Activated CD8-positive, alpha-beta T cell treated with anti-CD3 and anti-CD28 coated beads, Interleukin-2, amount 10 ng/mL, durations not matched to agents 7 days and 5 days (primary cell): Measurements from ENCODE around the gene SGK1. TPM values are rescaled to one million over a fixed set of nuclear protein-coding genes. Genes with fewer than 3 reads are reported as not detected.
A peak's percentile ranks its signal among the peaks of the same experiment; 100 is the strongest.

Source experiments
- ATAC-seq: fragments of 150-1000 bp; cut with Tn5 transposase; one replicate; pipeline ENCODE4 v1.10.0; 2021; ENCODE audit warnings: moderate library complexity
- CTCF ChIA-PET: fragments of 350-600 bp; sonication (Branson Sonifier 250); formaldehyde crosslinking; loops from one replicate; lab custom pipeline; 2021; ENCODE audit warnings: antibody characterized with exemption; lab: Charles Lee
- POLR2A ChIA-PET: fragments of 350-600 bp; sonication (Branson Sonifier 250); formaldehyde crosslinking; loops from one replicate; lab custom pipeline; 2021; ENCODE audit warnings: antibody characterized with exemption; lab: Charles Lee
- DNase-seq: peaks from one replicate; pipeline ENCODE4 v3.0.0-alpha.2; 2020
- H3K27ac Mint-ChIP-seq: one replicate; pipeline ENCODE4 v1.8.0; 2021; ENCODE audit warnings: mild to moderate bottlenecking, mixed read lengths
- H3K27me3 Mint-ChIP-seq: one replicate; pipeline ENCODE4 v1.8.0; 2021; ENCODE audit warnings: low read depth, mixed read lengths
- H3K36me3 Mint-ChIP-seq: one replicate; pipeline ENCODE4 v1.8.0; 2021; ENCODE audit warnings: low read depth, mixed read lengths
- H3K4me1 Mint-ChIP-seq: one replicate; pipeline ENCODE4 v1.8.0; 2021; ENCODE audit warnings: low read depth, mixed read lengths
- H3K4me3 Mint-ChIP-seq: one replicate; pipeline ENCODE4 v1.8.0; 2021; ENCODE audit warnings: mild to moderate bottlenecking, mixed read lengths
- H3K9me3 Mint-ChIP-seq: one replicate; pipeline ENCODE4 v1.8.0; 2022; ENCODE audit warnings: mixed read lengths; ENCODE audit not compliant: insufficient read depth
- total RNA-seq, 2 experiments: library from RNA; stranded (reverse); gene quantifications; one replicate each; pipeline ENCODE4 v1.2.3, GENCODE V29; 2021

The SGK1 gene
- total RNA-seq, 2 experiments from 2014 or later = 21.2 to 23.2 TPM

DNA sequence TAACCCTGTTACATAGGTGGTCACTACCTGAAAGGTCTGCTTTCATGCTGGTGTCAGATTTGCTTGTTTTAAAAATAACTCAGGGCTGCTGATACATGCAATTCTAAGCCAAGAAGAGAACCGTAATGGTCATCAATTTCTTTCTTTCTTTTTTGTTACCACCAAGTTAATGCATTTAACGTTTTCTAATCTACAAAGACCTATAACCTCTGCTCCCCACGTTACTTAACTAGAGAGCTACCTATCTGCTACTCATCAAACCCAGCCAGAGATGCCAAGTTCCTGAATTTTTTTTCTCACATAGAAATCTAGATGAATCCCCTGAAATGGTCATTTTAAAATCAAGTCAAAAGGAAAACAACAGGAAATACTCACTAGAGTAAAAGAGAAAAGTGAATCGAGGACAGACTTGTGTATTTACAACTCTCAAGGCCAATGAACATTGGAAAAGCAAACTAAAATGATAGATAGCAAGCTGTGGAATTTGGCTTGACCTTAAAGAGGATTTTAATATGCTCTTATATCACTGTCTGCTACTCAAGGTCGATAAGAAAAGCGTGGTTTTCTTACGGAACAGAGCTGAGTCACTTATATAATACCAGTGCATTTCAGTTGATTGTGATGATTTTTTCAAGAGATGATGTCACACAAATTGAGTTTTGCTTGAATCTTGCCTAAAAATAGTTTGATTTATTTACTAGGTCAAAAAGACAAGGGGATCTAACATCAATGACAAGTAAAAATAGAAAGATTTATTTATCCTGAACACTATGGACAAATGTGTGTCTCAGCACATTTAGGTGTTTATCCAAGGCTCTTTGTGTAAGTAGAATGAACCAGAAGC, 67.9 kb downstream of the SGK1 start:
- DNase-seq = no peak
- ChIA-PET POLR2A (interaction anchor here (0.6 kb wide), 1 partner anchor 272 kb away, joined by 4 read pairs; no protein-coding TSS in a partner anchor), CTCF (interaction anchor here (0.9 to 2.2 kb wide), 4 partner anchors 11 to 72 kb away, joined by 3 to 5 read pairs (median 4); no protein-coding TSS in a partner anchor)
- Mint-ChIP-seq H3K27ac (peak overlapping the region; percentile 37), H3K4me3 (no peak overlapping the region), H3K36me3 (peaks cover 19% of the 10 kb centered on the region), H3K9me3 (peaks cover 14% of the 10 kb centered on the region), H3K4me1 (peaks cover 56% of the 10 kb centered on the region), H3K27me3 (no peaks in the 10 kb centered on the region)
- ATAC-seq = no peak

- peaks cover 22% of the 10 kb centered on the region for H3K36me3 Mint-ChIP-seq
- H3K9me3 Mint-ChIP-seq = peaks cover 14% of the 10 kb centered on the region
- H3K27ac Mint-ChIP-seq = peak overlapping the region; percentile 61
- no peaks in the 10 kb centered on the region for H3K27me3 Mint-ChIP-seq
- ChIA-PET POLR2A (no interaction called here), CTCF (interaction anchor here (1.4 to 2.2 kb wide), 3 partner anchors 12 to 72 kb away, joined by 3 to 5 read pairs (median 5); no protein-coding TSS in a partner anchor)
- ATAC-seq = no peak
- peaks cover 60% of the 10 kb centered on the region for H3K4me1 Mint-ChIP-seq
- DNase-seq = no peak
- H3K4me3 Mint-ChIP-seq = no peak overlapping the region
Observed at GRCh38 chr6:134249239-134249758, 68.6 kb downstream of the SGK1 start.

GRCh38 chr6:134247844-134248580, 69.9 kb downstream of the SGK1 start:
- ChIA-PET CTCF (interaction anchor here (0.5 to 2.2 kb wide), 5 partner anchors 13 to 718 kb away, joined by 3 to 8 read pairs (median 5); no protein-coding TSS in a partner anchor), POLR2A (interaction anchor here (1.0 to 1.2 kb wide), 2 partner anchors 25 to 74 kb away, joined by 3 to 4 read pairs; no protein-coding TSS in a partner anchor)
- no peak for ATAC-seq
- Mint-ChIP-seq H3K27ac (peak overlapping the region; percentile 87), H3K9me3 (peaks cover 14% of the 10 kb centered on the region), H3K4me1 (peaks cover 64% of the 10 kb centered on the region), H3K27me3 (no peaks in the 10 kb centered on the region), H3K36me3 (peaks cover 25% of the 10 kb centered on the region), H3K4me3 (peak overlapping the region; percentile 40)
- DNase-seq = no peak

- peaks cover 25% of the 10 kb centered on the region for H3K36me3 Mint-ChIP-seq
- H3K27me3 Mint-ChIP-seq = no peaks in the 10 kb centered on the region
- H3K4me1 Mint-ChIP-seq = peaks cover 64% of the 10 kb centered on the region
- DNase-seq (peak; percentile 86), ATAC-seq (peak; percentile 89)
- ChIA-PET POLR2A (interaction anchor here (1.0 to 1.2 kb wide), 2 partner anchors 25 to 73 kb away, joined by 3 to 4 read pairs; no protein-coding TSS in a partner anchor), CTCF (interaction anchor here (1.0 to 1.4 kb wide), 4 partner anchors 36 to 393 kb away, joined by 3 to 8 read pairs (median 4); no protein-coding TSS in a partner anchor)
- peaks cover 14% of the 10 kb centered on the region for H3K9me3 Mint-ChIP-seq
- peak overlapping the region; percentile 52 for H3K4me3 Mint-ChIP-seq
- peak overlapping the region; percentile 87 for H3K27ac Mint-ChIP-seq
Observed at GRCh38 chr6:134247231-134247833, 70.6 kb downstream of the SGK1 start.

DNA sequence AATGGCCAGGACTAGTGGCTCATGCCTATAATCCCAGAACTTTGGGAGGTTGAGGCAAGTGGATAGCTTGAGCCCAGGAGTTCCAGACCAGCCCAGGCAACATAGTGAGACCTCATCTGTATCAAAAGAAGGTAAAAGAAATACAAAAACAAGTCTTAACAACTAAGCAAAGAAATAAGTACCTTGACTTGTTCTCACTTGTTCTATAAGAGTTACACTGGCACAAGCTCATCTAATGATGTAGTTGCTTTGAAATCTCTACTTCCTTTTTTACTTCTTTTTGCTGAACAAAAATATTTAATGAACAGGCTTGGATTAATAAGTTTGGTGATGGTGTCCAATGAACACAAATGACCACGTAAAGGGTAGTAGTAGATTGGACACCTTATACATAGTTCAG, 72.2 kb downstream of the SGK1 start:
- Mint-ChIP-seq H3K4me1 (peaks cover 72% of the 10 kb centered on the region), H3K4me3 (no peak overlapping the region), H3K9me3 (peaks cover 17% of the 10 kb centered on the region), H3K27me3 (no peaks in the 10 kb centered on the region), H3K27ac (peak overlapping the region; percentile 46), H3K36me3 (peaks cover 29% of the 10 kb centered on the region)
- ChIA-PET POLR2A (interaction anchor here (0.8 kb wide), 1 partner anchor 42 kb away, joined by 3 read pairs; no protein-coding TSS in a partner anchor), CTCF (no interaction called here)
- ATAC-seq (no peak), DNase-seq (no peak)

- POLR2A ChIA-PET = no interaction called here
- ATAC-seq (no peak), DNase-seq (no peak)
- CTCF ChIA-PET = no interaction called here
- H3K36me3 Mint-ChIP-seq = peaks cover 27% of the 10 kb centered on the region
- H3K27me3 Mint-ChIP-seq = no peaks in the 10 kb centered on the region
- no peak overlapping the region for H3K4me3 Mint-ChIP-seq
- H3K9me3 Mint-ChIP-seq = peaks cover 17% of the 10 kb centered on the region
- peak overlapping the region; percentile 27 for H3K27ac Mint-ChIP-seq
- H3K4me1 Mint-ChIP-seq = peaks cover 72% of the 10 kb centered on the region
Observed at GRCh38 chr6:134245041-134245440, 72.9 kb downstream of the SGK1 start.

DNA sequence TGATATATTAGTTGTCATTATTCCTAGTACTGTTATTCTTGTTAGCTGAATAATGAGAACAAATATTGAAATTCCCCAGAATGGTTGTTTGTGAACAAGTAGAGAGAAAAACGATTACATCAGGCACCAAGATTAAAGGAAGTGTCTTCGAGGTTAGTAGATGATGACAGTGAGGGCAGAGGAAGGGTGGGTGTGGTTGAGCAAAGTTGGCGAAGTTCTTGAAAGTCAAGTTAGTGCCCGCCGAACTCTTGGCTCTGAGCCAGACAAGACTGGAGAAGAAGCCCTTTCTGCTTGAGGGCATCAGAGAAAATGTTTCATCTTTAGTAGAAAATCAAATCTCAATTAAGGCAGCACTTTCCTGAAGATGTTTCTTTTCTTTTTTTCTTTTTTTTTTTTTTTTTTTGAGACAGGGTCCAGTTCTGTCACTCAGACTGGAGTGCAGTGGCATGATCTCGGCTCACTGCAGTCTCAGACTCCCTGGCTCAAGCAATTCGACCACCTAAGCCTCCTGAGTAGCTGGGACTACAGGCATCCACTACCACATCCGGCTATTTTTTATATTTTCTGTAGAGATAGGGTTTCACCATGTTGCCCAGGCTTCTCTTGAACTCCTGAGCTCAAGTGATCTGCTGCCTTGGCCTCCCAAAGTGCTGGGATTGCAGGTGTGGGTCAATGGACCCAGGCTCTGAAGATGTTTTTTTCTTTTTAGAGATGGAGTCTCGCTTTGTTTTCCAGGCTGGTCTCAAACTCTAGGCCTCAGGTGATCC, 77.1 kb downstream of the SGK1 start:
- H3K36me3 Mint-ChIP-seq = peaks cover 23% of the 10 kb centered on the region
- POLR2A ChIA-PET = no interaction called here
- CTCF ChIA-PET = interaction anchor here (1.0 kb wide), 1 partner anchor 396 kb away, joined by 3 read pairs; no protein-coding TSS in a partner anchor

DNA sequence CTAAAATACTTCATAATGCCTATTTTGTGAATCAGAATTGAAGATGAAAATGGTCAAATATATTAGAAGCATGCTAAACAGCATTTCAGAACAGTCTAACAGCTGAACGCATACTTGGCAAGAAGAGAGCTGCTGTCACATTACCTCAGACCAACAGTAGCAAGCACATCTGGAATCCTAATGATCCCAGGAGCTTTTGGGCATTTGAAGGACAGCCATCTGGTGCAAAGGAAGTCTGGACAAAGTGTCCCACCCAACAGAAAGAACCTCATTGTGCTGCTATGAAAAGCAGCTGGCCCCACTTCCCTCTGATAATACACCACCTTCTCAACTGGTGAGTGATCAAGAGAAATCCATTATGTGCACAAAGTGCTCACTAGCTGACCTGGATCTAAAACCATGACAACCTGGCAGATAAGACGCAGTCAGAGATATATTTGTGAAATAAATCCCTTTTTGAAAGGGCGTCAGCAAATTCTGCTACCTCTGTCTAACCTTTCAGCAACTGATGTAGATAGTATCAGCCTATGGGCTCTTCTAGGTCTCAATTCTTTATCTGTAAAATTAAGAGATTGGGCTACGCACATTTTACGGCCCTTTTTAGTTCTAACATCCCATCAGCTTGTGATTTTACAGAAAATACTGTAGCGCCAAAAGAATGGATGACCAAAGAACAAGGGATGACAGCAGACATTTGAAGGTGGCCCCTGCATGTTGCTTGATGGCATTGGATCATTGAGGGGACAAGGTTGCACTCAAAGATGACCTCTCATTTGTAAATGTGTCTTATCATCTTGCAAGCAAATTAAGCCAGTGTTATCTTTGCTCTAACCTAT, 78.7 kb downstream of the SGK1 start:
- peaks cover 63% of the 10 kb centered on the region for H3K4me1 Mint-ChIP-seq
- no peaks in the 10 kb centered on the region for H3K27me3 Mint-ChIP-seq
- peak overlapping the region; percentile 97 for H3K27ac Mint-ChIP-seq
- peaks cover 20% of the 10 kb centered on the region for H3K36me3 Mint-ChIP-seq
- no peak overlapping the region for H3K4me3 Mint-ChIP-seq
- DNase-seq = no peak
- POLR2A ChIA-PET = interaction anchor here (0.6 kb wide), 1 partner anchor 48 kb away, joined by 3 read pairs; no protein-coding TSS in a partner anchor
- CTCF ChIA-PET = no interaction called here
- ATAC-seq = no peak
- peaks cover 11% of the 10 kb centered on the region for H3K9me3 Mint-ChIP-seq

More for the DNA sequence above, 77.1 kb downstream of the SGK1 start:
- DNase-seq = peak; percentile 85
- Mint-ChIP-seq H3K27me3 (no peaks in the 10 kb centered on the region), H3K9me3 (peaks cover 11% of the 10 kb centered on the region), H3K27ac (peak overlapping the region; percentile 97), H3K4me1 (peaks cover 68% of the 10 kb centered on the region), H3K4me3 (peak overlapping the region; percentile 54)
- peak; percentile 84 for ATAC-seq

DNA sequence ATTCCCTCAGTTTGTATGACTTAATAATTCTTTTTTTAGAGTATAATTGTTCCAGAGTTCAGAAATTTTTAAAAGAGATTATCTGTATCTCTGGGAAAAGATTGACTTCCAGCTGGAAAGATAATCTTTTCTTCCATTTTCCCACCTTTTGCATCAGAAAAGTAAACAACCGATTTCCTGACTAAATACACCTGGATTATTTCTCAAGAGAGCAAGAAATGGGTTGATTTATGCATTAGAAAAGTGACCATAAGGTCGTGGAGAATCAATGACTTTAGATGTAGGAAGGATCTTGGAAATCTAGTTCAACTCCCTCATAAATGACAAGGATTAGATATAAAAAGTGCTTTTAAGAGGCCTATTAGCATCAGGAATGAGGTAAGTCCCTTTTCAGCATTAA, 79.9 kb downstream of the SGK1 start:
- no peak for DNase-seq
- POLR2A ChIA-PET = interaction anchor here (1.0 kb wide), 1 partner anchor 60 kb away, joined by 3 read pairs; no protein-coding TSS in a partner anchor
- H3K27me3 Mint-ChIP-seq = no peaks in the 10 kb centered on the region
- peaks cover 61% of the 10 kb centered on the region for H3K4me1 Mint-ChIP-seq
- H3K27ac Mint-ChIP-seq = no peak overlapping the region
- H3K9me3 Mint-ChIP-seq = peaks cover 11% of the 10 kb centered on the region
- CTCF ChIA-PET = no interaction called here
- H3K36me3 Mint-ChIP-seq = peaks cover 17% of the 10 kb centered on the region
- no peak overlapping the region for H3K4me3 Mint-ChIP-seq
- ATAC-seq = no peak
